K562 (cell line): ENCODE results near the gene DNAH3. TPM values are rescaled to one million over a fixed set of nuclear protein-coding genes. Genes with fewer than 3 reads are reported as not detected.

Source experiments
- GABPA ChIP-seq: fragments of 200-800 bp; sonication (Bioruptor generic); conservative IDR thresholded peaks from 2 replicates; pipeline ENCODE4 v1.6.1; 2016; ENCODE audit warnings: low read depth, missing genetic modification characterization, missing compliant biosample characterization
- HDAC3 ChIP-seq: fragments of 450-650 bp; IDR thresholded peaks from 2 replicates; pipeline ENCODE4 v1.6.1; 2018; ENCODE audit warnings: borderline replicate concordance, mild to moderate bottlenecking, moderate library complexity; ENCODE audit not compliant: partially characterized antibody
- U2AF2 ChIP-seq: fragments of 200-400 bp; formaldehyde crosslinking; optimal IDR thresholded peaks from 2 replicates; pipeline ENCODE3; 2017; ENCODE audit warnings: low read depth, mild to moderate bottlenecking, low read length
- ZNF146 ChIP-seq: IDR thresholded peaks from one replicate; pipeline ENCODE4 v1.6.1; 2018; ENCODE audit warnings: missing compliant biosample characterization; ENCODE audit not compliant: unreplicated experiment
- ZNF23 ChIP-seq: fragments of 250-450 bp; sonication (Bioruptor Pico); IDR thresholded peaks from 2 replicates; pipeline ENCODE4 v1.4.0; 2020; ENCODE audit warnings: mild to moderate bottlenecking
- polyA plus RNA-seq, 8 experiments: library from polyadenylated mRNA; depleted of rRNA in 4 of 8; stranded (reverse) in 5 of 8; unstranded in 3 of 8; fragments of >200 nt; fragmentation: Nextera tagmentation in 2 of 8; fragmentation: Illumina TruSeq in 1 of 8; extraction: Ambion mirVana in 2 of 8; extraction: Trizol in 1 of 8; gene quantifications; 2 replicates each; pipeline versions ENCODE4 v1.2.1 to v1.2.3, GENCODE V29; 2011 to 2014; ENCODE audit warnings: inconsistent platforms in 1 of 8, missing spikeins in 1 of 8
- total RNA-seq, 7 experiments: library from RNA; depleted of rRNA in 6 of 7; stranded (reverse); fragments of >200 nt in 6 of 7; fragmentation: Illumina TruSeq in 2 of 7; extraction: Trizol in 2 of 7; gene quantifications; 2 replicates each; pipeline versions ENCODE4 v1.2.1 to v1.2.3, GENCODE V29; 2011 to 2021; ENCODE audit warnings: low replicate concordance in 1 of 7
- TF ChIP-seq, protein P1 (sequence below): fragments of 450-650 bp; IDR thresholded peaks from 2 replicates; pipeline ENCODE4 v1.6.1; 2016; ENCODE audit warnings: mild to moderate bottlenecking, moderate library complexity
- TF ChIP-seq, protein P2 (sequence below): fragments of 450-650 bp; formaldehyde crosslinking; IDR thresholded peaks from 2 replicates; pipeline ENCODE4 v1.4.0; 2020; ENCODE audit warnings: mild to moderate bottlenecking
- TF ChIP-seq, protein P3 (sequence below), 2 experiments: IDR thresholded peaks; 2 replicates each; pipeline ENCODE4 v1.6.1; 2012; ENCODE audit warnings: improper control_type of control experiment in 2 of 2, low read depth in 2 of 2, low read length in 2 of 2, borderline replicate concordance in 1 of 2
- TF ChIP-seq, protein P4 (sequence below), 2 experiments: fragments of 200-800 bp in 1 of 2; sonication (Bioruptor generic) in 1 of 2; sonication (generic) in 1 of 2; formaldehyde crosslinking in 1 of 2; IDR thresholded peaks in 1 of 2; conservative IDR thresholded peaks in 1 of 2; 2 replicates each; pipeline versions ENCODE4 v1.5.0 to v1.6.1; 2016 to 2020; ENCODE audit warnings: missing compliant biosample characterization in 1 of 2, missing genetic modification characterization in 1 of 2, missing genetic modification reagents in 1 of 2

The DNAH3 gene
- total and polyA plus RNA-seq, 9 of the 15 experiments (the other 6 are each of a cell fraction or from before 2014, with no cell fraction given): 0.32 to 0.84 (median 0.44) TPM

DNA sequence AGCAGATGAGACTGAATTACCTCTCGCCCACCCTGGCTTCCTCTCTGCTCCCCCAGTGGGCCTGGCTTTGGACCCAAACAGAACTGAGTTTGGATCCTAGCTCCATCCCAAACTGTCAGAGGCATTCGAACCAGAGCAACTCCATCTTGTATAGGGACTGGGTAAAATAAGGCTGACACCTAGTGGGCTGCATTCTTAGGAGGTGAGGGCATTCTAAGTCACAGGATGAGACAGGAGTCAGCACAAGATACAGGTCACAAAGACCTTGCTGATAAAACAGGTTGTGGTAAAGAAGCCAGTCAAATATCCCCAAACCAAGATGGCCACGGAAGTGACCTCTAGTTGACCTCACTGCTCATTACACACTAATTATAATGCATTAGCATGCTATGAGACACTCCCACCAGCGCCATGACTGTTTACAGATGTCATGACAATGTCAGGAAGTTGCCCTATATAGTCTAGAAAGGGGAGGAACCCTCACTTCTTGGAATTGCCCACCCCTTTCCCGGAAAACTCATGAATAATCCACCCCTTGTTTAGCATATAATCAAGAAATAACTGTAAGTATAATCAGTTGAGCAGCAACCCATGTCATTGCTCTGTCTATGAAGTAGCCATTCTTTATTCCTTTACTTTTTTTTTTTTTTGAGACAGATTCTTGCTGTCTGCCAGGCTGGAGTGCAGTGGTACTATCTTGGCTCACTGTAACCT, 205.6 kb downstream of the DNAH3 start (continued):
- TF ChIP-seq, protein P1, sequence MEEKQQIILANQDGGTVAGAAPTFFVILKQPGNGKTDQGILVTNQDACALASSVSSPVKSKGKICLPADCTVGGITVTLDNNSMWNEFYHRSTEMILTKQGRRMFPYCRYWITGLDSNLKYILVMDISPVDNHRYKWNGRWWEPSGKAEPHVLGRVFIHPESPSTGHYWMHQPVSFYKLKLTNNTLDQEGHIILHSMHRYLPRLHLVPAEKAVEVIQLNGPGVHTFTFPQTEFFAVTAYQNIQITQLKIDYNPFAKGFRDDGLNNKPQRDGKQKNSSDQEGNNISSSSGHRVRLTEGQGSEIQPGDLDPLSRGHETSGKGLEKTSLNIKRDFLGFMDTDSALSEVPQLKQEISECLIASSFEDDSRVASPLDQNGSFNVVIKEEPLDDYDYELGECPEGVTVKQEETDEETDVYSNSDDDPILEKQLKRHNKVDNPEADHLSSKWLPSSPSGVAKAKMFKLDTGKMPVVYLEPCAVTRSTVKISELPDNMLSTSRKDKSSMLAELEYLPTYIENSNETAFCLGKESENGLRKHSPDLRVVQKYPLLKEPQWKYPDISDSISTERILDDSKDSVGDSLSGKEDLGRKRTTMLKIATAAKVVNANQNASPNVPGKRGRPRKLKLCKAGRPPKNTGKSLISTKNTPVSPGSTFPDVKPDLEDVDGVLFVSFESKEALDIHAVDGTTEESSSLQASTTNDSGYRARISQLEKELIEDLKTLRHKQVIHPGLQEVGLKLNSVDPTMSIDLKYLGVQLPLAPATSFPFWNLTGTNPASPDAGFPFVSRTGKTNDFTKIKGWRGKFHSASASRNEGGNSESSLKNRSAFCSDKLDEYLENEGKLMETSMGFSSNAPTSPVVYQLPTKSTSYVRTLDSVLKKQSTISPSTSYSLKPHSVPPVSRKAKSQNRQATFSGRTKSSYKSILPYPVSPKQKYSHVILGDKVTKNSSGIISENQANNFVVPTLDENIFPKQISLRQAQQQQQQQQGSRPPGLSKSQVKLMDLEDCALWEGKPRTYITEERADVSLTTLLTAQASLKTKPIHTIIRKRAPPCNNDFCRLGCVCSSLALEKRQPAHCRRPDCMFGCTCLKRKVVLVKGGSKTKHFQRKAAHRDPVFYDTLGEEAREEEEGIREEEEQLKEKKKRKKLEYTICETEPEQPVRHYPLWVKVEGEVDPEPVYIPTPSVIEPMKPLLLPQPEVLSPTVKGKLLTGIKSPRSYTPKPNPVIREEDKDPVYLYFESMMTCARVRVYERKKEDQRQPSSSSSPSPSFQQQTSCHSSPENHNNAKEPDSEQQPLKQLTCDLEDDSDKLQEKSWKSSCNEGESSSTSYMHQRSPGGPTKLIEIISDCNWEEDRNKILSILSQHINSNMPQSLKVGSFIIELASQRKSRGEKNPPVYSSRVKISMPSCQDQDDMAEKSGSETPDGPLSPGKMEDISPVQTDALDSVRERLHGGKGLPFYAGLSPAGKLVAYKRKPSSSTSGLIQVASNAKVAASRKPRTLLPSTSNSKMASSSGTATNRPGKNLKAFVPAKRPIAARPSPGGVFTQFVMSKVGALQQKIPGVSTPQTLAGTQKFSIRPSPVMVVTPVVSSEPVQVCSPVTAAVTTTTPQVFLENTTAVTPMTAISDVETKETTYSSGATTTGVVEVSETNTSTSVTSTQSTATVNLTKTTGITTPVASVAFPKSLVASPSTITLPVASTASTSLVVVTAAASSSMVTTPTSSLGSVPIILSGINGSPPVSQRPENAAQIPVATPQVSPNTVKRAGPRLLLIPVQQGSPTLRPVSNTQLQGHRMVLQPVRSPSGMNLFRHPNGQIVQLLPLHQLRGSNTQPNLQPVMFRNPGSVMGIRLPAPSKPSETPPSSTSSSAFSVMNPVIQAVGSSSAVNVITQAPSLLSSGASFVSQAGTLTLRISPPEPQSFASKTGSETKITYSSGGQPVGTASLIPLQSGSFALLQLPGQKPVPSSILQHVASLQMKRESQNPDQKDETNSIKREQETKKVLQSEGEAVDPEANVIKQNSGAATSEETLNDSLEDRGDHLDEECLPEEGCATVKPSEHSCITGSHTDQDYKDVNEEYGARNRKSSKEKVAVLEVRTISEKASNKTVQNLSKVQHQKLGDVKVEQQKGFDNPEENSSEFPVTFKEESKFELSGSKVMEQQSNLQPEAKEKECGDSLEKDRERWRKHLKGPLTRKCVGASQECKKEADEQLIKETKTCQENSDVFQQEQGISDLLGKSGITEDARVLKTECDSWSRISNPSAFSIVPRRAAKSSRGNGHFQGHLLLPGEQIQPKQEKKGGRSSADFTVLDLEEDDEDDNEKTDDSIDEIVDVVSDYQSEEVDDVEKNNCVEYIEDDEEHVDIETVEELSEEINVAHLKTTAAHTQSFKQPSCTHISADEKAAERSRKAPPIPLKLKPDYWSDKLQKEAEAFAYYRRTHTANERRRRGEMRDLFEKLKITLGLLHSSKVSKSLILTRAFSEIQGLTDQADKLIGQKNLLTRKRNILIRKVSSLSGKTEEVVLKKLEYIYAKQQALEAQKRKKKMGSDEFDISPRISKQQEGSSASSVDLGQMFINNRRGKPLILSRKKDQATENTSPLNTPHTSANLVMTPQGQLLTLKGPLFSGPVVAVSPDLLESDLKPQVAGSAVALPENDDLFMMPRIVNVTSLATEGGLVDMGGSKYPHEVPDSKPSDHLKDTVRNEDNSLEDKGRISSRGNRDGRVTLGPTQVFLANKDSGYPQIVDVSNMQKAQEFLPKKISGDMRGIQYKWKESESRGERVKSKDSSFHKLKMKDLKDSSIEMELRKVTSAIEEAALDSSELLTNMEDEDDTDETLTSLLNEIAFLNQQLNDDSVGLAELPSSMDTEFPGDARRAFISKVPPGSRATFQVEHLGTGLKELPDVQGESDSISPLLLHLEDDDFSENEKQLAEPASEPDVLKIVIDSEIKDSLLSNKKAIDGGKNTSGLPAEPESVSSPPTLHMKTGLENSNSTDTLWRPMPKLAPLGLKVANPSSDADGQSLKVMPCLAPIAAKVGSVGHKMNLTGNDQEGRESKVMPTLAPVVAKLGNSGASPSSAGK: no peak
- TF ChIP-seq ZNF146 (CRISPR knock-in tag) (no peak), HDAC3 (no peak), ZNF23 (peak; percentile 88), GABPA (tag) (peak; percentile 76), U2AF2 (no peak)
- TF ChIP-seq, protein P2, sequence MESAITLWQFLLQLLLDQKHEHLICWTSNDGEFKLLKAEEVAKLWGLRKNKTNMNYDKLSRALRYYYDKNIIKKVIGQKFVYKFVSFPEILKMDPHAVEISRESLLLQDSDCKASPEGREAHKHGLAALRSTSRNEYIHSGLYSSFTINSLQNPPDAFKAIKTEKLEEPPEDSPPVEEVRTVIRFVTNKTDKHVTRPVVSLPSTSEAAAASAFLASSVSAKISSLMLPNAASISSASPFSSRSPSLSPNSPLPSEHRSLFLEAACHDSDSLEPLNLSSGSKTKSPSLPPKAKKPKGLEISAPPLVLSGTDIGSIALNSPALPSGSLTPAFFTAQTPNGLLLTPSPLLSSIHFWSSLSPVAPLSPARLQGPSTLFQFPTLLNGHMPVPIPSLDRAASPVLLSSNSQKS (CRISPR knock-in tag): peak; percentile 98
- TF ChIP-seq, protein P3, sequence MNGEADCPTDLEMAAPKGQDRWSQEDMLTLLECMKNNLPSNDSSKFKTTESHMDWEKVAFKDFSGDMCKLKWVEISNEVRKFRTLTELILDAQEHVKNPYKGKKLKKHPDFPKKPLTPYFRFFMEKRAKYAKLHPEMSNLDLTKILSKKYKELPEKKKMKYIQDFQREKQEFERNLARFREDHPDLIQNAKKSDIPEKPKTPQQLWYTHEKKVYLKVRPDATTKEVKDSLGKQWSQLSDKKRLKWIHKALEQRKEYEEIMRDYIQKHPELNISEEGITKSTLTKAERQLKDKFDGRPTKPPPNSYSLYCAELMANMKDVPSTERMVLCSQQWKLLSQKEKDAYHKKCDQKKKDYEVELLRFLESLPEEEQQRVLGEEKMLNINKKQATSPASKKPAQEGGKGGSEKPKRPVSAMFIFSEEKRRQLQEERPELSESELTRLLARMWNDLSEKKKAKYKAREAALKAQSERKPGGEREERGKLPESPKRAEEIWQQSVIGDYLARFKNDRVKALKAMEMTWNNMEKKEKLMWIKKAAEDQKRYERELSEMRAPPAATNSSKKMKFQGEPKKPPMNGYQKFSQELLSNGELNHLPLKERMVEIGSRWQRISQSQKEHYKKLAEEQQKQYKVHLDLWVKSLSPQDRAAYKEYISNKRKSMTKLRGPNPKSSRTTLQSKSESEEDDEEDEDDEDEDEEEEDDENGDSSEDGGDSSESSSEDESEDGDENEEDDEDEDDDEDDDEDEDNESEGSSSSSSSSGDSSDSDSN (IDR thresholded peaks at IDR 0.05; ENCODE audit: borderline replicate concordance in 1 of 2, low read depth in 2 of 2, low read length in 2 of 2): no peak
- TF ChIP-seq, protein P4, sequence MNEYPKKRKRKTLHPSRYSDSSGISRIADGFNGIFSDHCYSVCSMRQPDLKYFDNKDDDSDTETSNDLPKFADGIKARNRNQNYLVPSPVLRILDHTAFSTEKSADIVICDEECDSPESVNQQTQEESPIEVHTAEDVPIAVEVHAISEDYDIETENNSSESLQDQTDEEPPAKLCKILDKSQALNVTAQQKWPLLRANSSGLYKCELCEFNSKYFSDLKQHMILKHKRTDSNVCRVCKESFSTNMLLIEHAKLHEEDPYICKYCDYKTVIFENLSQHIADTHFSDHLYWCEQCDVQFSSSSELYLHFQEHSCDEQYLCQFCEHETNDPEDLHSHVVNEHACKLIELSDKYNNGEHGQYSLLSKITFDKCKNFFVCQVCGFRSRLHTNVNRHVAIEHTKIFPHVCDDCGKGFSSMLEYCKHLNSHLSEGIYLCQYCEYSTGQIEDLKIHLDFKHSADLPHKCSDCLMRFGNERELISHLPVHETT (CRISPR knock-in tag; conservative IDR thresholded peaks at IDR 0.05 in 1 of 2, IDR thresholded peaks at IDR 0.05 in 1 of 2): peak in 1 of 2 experiments; percentile 100; a peak in 2 of 4 replicates
